ENCODE data around the gene GTPBP2. TPM values are rescaled to one million over a fixed set of nuclear protein-coding genes. Genes with fewer than 3 reads are reported as not detected.

GTPBP2 gene
- total and polyA plus RNA-seq, 10 of the 15 experiments (the other 5 are each of a cell fraction or from before 2014, with no cell fraction given): 5.9 to 63.4 (median 39.8) TPM

DNA sequence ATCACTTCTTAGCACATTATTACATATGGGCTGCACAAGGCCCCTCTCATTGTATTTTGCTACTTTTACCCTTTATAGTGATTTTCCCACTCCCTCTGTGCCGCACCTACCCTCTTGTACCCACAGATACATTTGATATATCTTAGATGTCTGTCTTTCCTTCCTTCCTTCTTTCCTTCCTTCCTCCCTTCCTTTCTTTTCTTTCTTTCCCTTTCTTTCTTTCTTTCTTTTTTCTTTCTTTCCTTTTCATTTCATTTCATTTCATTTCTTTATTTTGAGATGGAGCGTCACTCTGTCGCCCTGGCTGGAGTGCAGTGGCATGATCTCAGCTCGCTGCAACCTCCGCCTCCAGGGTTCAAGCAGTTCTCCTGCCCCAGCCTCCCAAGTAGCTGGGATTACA lies 40.9 kb downstream of the GTPBP2 start:
- in situ Hi-C loops (cut with MboI) (no loop called here), intact Hi-C loops (cut with micrococcal nuclease; ENCODE audit: unreplicated experiment) (no loop called here)
- Histone ChIP-seq H3K9ac (ENCODE audit: control insufficient read depth, insufficient read depth, low read length) (no peak overlapping the region), H3K9me3 (replicated peaks; ENCODE audit: control insufficient read depth, insufficient read depth, low read length) (no peaks in the 10 kb centered on the region), H2AFZ (ENCODE audit: control insufficient read depth, low read depth, low read length) (no peak overlapping the region), H3K4me3 (no peak overlapping the region), H3K27me3 (replicated peaks in 1 of 2; ENCODE audit: control insufficient read depth in 2 of 2, insufficient read depth in 2 of 2, low read length in 1 of 2) (no peaks in the 10 kb centered on the region), H3K27ac (ENCODE audit: control insufficient read depth, insufficient read depth) (no peak overlapping the region), H3K4me2 (ENCODE audit: control insufficient read depth, insufficient read depth) (no peak overlapping the region), H3K4me1 (ENCODE audit: control insufficient read depth, insufficient read depth, low read length) (no peaks in the 10 kb centered on the region), H3K79me2 (ENCODE audit: control insufficient read depth, insufficient read depth, low read length) (no peaks in the 10 kb centered on the region), H4K20me1 (ENCODE audit: control insufficient read depth, insufficient read depth) (no peaks in the 10 kb centered on the region), H3K36me3 (ENCODE audit: control insufficient read depth in 2 of 2, insufficient read depth in 2 of 2, low read length in 1 of 2) (peaks cover 6 to 32% of the 10 kb centered on the region in 2 experiments; a peak in 3 of 4 replicates)
- DNase-seq (ENCODE audit: low read depth, low spot score) (no peak), ATAC-seq (no peak), FAIRE-seq (no peak)
- WGBS (ENCODE audit: insufficient coverage, insufficient replicate concordance, low lambda C conversion rate, missing lambda C conversion rate): 100% methylated on average over 5 of the region's 5 CpGs
- ChIA-PET RAD21 (ENCODE audit: unreplicated experiment) (no interaction called here), POLR2A (no interaction called here), SMC1A (ENCODE audit: uncharacterized antibody, unreplicated experiment) (no interaction called here), CTCF (interaction anchor here (3.5 kb wide), 1 partner anchor 20 kb away, joined by 15 read pairs; no protein-coding TSS in a partner anchor)
- TF ChIP-seq MEF2B (IDR thresholded peaks at IDR 0.05; ENCODE audit: partially characterized antibody, poor library complexity, severe bottlenecking) (no peak), ZNF24 (IDR thresholded peaks at IDR 0.05) (no peak), PML (IDR thresholded peaks at IDR 0.05; ENCODE audit: low read length) (no peak), POU2F2 (IDR thresholded peaks at IDR 0.05; ENCODE audit: borderline replicate concordance, low read depth, low read length) (no peak), MTA2 (IDR thresholded peaks at IDR 0.05; ENCODE audit: low read depth) (no peak), YBX1 (IDR thresholded peaks at IDR 0.05) (no peak)
- TF ChIP-seq, protein P1, sequence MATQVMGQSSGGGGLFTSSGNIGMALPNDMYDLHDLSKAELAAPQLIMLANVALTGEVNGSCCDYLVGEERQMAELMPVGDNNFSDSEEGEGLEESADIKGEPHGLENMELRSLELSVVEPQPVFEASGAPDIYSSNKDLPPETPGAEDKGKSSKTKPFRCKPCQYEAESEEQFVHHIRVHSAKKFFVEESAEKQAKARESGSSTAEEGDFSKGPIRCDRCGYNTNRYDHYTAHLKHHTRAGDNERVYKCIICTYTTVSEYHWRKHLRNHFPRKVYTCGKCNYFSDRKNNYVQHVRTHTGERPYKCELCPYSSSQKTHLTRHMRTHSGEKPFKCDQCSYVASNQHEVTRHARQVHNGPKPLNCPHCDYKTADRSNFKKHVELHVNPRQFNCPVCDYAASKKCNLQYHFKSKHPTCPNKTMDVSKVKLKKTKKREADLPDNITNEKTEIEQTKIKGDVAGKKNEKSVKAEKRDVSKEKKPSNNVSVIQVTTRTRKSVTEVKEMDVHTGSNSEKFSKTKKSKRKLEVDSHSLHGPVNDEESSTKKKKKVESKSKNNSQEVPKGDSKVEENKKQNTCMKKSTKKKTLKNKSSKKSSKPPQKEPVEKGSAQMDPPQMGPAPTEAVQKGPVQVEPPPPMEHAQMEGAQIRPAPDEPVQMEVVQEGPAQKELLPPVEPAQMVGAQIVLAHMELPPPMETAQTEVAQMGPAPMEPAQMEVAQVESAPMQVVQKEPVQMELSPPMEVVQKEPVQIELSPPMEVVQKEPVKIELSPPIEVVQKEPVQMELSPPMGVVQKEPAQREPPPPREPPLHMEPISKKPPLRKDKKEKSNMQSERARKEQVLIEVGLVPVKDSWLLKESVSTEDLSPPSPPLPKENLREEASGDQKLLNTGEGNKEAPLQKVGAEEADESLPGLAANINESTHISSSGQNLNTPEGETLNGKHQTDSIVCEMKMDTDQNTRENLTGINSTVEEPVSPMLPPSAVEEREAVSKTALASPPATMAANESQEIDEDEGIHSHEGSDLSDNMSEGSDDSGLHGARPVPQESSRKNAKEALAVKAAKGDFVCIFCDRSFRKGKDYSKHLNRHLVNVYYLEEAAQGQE (IDR thresholded peaks at IDR 0.05; ENCODE audit: low read depth, low read length): no peak
- no TSS peak for BruUV-seq (replicated peaks)

Data from GM12878 (cell line).